GM12891 (cell line): Measurements from ENCODE around the gene TIGD2.

Source experiments
- PAX5 ChIP-seq: IDR thresholded peaks from 2 replicates; pipeline ENCODE4 v1.6.1; 2011; ENCODE audit warnings: low read length, moderate library complexity, mild to moderate bottlenecking; ENCODE audit not compliant: insufficient read depth, severe bottlenecking
- POLR2A ChIP-seq: IDR thresholded peaks from 2 replicates; pipeline ENCODE4 v1.6.1; 2011; ENCODE audit warnings: low read depth, low read length, control low read depth
- POLR2AphosphoS5 ChIP-seq: IDR thresholded peaks from 2 replicates; pipeline ENCODE4 v1.6.1; 2011; ENCODE audit warnings: low read depth, low read length, control low read depth
- POU2F2 ChIP-seq: IDR thresholded peaks from 2 replicates; pipeline ENCODE4 v1.6.1; 2011; ENCODE audit warnings: low read depth, mild to moderate bottlenecking, control low read depth, low read length, moderate library complexity
- SPI1 ChIP-seq: IDR thresholded peaks from 2 replicates; pipeline ENCODE4 v1.6.1; 2011; ENCODE audit warnings: low read depth, low read length, control low read depth
- TAF1 ChIP-seq: IDR thresholded peaks from 2 replicates; pipeline ENCODE4 v1.6.1; 2011; ENCODE audit warnings: low read depth, low read length, control low read depth

- TF ChIP-seq POLR2A = no peak
- no peak for TF ChIP-seq POLR2AphosphoS5
- TF ChIP-seq TAF1 = no peak
- no peak for TF ChIP-seq SPI1
- TF ChIP-seq PAX5 = no peak
- no peak for TF ChIP-seq POU2F2
These were observed 2.1 kb downstream of the TIGD2 start for GRCh38 chr4:89113415-89113814.
